C4-2B (cell line): Measurements from ENCODE around the gene PHAX.
"Not testable (repeated sequence)": the region's sequence is repeated elsewhere in the genome, so short reads cannot be mapped to it uniquely, and the experiment has no call there.

ENCODE experiments used
- ZFX ChIP-seq: fragments of 450-650 bp; IDR thresholded peaks from 2 replicates; pipeline ENCODE4 v1.6.1; 2017
- TF ChIP-seq, protein P1 (sequence below): fragments of 450-650 bp; conservative IDR thresholded peaks from 2 replicates; pipeline ENCODE4 v1.5.1; 2017; ENCODE audit warnings: mild to moderate bottlenecking

DNA sequence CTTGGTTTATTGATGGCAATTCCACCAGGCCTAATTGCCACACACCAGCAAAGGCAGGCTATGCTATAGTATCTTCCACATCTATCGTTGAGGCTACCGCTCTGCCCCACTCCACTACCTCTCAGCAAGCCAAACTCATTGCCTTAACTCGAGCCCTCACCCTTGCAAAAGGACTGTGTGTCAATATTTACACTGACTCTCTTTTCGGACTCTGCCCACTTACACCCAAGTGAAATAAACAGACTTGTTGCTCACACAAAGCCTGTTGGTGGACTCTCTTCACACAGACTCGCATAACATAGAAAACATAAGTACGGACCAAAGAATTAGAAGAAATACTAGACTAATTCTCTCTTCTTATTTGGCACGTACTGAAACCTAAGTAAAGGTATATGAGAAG lies 48.3 kb downstream of the PHAX start:
- TF ChIP-seq, protein P1, sequence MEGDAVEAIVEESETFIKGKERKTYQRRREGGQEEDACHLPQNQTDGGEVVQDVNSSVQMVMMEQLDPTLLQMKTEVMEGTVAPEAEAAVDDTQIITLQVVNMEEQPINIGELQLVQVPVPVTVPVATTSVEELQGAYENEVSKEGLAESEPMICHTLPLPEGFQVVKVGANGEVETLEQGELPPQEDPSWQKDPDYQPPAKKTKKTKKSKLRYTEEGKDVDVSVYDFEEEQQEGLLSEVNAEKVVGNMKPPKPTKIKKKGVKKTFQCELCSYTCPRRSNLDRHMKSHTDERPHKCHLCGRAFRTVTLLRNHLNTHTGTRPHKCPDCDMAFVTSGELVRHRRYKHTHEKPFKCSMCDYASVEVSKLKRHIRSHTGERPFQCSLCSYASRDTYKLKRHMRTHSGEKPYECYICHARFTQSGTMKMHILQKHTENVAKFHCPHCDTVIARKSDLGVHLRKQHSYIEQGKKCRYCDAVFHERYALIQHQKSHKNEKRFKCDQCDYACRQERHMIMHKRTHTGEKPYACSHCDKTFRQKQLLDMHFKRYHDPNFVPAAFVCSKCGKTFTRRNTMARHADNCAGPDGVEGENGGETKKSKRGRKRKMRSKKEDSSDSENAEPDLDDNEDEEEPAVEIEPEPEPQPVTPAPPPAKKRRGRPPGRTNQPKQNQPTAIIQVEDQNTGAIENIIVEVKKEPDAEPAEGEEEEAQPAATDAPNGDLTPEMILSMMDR, result not testable (repeated sequence)
- not testable (repeated sequence) for TF ChIP-seq ZFX
